Measurements from ENCODE around the gene PRKG1. TPM values are rescaled to one million over a fixed set of nuclear protein-coding genes. Genes with fewer than 3 reads are reported as not detected.

Gene PRKG1
- total and polyA plus RNA-seq, 2 experiments from 2014 or later = 18.2 to 21.1 TPM

DNA sequence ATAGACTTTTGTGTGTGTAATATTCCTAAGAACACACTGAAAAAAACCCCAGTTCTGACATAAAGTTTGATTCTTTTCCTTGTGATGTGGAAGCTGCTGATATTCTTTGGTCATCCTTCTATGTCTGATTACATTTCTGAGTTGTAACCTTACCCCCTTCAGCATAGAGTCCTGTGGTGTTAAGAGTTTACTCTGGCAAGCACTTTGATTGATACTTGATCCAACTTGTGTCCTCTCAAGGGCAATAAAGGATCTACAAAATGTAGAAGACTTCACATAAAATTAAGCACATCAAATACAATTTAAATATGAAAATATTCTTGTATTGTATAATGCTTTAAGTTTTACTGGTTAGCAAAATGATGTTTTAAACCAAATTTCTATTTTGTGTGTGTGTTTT, 1018.1 kb downstream of the PRKG1 start:
- TF ChIP-seq STAT1 (IDR thresholded peaks at IDR 0.05; ENCODE audit: unreplicated experiment) (no peak), EZH2 (IDR thresholded peaks at IDR 0.05; ENCODE audit: low read depth, unreplicated experiment) (no peak), POLR2AphosphoS5 (IDR thresholded peaks at IDR 0.05; ENCODE audit: low read depth) (no peak), EZH2phosphoT487 (IDR thresholded peaks at IDR 0.05; ENCODE audit: unreplicated experiment) (no peak), NANOG (IDR thresholded peaks at IDR 0.05; ENCODE audit: borderline replicate concordance) (no peak), ZNF114 (CRISPR knock-in tag; IDR thresholded peaks at IDR 0.05) (no peak), JUNB (IDR thresholded peaks at IDR 0.05; ENCODE audit: unreplicated experiment) (no peak), CREB1 (CRISPR knock-in tag; IDR thresholded peaks at IDR 0.05; ENCODE audit: low read depth) (no peak), ZNF331 (CRISPR knock-in tag; IDR thresholded peaks at IDR 0.05; ENCODE audit: low read depth) (no peak)
- TF ChIP-seq, protein P1, sequence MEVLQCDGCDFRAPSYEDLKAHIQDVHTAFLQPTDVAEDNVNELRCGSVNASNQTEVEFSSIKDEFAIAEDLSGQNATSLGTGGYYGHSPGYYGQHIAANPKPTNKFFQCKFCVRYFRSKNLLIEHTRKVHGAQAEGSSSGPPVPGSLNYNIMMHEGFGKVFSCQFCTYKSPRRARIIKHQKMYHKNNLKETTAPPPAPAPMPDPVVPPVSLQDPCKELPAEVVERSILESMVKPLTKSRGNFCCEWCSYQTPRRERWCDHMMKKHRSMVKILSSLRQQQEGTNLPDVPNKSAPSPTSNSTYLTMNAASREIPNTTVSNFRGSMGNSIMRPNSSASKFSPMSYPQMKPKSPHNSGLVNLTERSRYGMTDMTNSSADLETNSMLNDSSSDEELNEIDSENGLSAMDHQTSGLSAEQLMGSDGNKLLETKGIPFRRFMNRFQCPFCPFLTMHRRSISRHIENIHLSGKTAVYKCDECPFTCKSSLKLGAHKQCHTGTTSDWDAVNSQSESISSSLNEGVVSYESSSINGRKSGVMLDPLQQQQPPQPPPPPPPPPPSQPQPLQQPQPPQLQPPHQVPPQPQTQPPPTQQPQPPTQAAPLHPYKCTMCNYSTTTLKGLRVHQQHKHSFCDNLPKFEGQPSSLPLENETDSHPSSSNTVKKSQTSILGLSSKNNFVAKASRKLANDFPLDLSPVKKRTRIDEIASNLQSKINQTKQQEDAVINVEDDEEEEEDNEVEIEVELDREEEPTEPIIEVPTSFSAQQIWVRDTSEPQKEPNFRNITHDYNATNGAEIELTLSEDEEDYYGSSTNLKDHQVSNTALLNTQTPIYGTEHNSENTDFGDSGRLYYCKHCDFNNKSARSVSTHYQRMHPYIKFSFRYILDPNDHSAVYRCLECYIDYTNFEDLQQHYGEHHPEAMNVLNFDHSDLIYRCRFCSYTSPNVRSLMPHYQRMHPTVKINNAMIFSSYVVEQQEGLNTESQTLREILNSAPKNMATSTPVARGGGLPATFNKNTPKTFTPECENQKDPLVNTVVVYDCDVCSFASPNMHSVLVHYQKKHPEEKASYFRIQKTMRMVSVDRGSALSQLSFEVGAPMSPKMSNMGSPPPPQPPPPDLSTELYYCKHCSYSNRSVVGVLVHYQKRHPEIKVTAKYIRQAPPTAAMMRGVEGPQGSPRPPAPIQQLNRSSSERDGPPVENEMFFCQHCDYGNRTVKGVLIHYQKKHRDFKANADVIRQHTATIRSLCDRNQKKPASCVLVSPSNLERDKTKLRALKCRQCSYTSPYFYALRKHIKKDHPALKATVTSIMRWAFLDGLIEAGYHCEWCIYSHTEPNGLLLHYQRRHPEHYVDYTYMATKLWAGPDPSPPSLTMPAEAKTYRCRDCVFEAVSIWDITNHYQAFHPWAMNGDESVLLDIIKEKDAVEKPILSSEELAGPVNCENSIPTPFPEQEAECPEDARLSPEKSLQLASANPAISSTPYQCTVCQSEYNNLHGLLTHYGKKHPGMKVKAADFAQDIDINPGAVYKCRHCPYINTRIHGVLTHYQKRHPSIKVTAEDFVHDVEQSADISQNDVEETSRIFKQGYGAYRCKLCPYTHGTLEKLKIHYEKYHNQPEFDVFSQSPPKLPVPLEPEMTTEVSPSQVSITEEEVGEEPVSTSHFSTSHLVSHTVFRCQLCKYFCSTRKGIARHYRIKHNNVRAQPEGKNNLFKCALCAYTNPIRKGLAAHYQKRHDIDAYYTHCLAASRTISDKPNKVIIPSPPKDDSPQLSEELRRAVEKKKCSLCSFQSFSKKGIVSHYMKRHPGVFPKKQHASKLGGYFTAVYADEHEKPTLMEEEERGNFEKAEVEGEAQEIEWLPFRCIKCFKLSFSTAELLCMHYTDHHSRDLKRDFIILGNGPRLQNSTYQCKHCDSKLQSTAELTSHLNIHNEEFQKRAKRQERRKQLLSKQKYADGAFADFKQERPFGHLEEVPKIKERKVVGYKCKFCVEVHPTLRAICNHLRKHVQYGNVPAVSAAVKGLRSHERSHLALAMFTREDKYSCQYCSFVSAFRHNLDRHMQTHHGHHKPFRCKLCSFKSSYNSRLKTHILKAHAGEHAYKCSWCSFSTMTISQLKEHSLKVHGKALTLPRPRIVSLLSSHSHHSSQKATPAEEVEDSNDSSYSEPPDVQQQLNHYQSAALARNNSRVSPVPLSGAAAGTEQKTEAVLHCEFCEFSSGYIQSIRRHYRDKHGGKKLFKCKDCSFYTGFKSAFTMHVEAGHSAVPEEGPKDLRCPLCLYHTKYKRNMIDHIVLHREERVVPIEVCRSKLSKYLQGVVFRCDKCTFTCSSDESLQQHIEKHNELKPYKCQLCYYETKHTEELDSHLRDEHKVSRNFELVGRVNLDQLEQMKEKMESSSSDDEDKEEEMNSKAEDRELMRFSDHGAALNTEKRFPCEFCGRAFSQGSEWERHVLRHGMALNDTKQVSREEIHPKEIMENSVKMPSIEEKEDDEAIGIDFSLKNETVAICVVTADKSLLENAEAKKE (CRISPR knock-in tag; IDR thresholded peaks at IDR 0.05) = no peak
- TF ChIP-seq, protein P2, sequence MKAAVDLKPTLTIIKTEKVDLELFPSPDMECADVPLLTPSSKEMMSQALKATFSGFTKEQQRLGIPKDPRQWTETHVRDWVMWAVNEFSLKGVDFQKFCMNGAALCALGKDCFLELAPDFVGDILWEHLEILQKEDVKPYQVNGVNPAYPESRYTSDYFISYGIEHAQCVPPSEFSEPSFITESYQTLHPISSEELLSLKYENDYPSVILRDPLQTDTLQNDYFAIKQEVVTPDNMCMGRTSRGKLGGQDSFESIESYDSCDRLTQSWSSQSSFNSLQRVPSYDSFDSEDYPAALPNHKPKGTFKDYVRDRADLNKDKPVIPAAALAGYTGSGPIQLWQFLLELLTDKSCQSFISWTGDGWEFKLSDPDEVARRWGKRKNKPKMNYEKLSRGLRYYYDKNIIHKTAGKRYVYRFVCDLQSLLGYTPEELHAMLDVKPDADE (IDR thresholded peaks at IDR 0.05) = no peak
- TF ChIP-seq, protein P3, sequence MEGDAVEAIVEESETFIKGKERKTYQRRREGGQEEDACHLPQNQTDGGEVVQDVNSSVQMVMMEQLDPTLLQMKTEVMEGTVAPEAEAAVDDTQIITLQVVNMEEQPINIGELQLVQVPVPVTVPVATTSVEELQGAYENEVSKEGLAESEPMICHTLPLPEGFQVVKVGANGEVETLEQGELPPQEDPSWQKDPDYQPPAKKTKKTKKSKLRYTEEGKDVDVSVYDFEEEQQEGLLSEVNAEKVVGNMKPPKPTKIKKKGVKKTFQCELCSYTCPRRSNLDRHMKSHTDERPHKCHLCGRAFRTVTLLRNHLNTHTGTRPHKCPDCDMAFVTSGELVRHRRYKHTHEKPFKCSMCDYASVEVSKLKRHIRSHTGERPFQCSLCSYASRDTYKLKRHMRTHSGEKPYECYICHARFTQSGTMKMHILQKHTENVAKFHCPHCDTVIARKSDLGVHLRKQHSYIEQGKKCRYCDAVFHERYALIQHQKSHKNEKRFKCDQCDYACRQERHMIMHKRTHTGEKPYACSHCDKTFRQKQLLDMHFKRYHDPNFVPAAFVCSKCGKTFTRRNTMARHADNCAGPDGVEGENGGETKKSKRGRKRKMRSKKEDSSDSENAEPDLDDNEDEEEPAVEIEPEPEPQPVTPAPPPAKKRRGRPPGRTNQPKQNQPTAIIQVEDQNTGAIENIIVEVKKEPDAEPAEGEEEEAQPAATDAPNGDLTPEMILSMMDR (conservative IDR thresholded peaks at IDR 0.05; ENCODE audit: low read depth in 2 of 2) = no peak
- TF ChIP-seq, protein P4, sequence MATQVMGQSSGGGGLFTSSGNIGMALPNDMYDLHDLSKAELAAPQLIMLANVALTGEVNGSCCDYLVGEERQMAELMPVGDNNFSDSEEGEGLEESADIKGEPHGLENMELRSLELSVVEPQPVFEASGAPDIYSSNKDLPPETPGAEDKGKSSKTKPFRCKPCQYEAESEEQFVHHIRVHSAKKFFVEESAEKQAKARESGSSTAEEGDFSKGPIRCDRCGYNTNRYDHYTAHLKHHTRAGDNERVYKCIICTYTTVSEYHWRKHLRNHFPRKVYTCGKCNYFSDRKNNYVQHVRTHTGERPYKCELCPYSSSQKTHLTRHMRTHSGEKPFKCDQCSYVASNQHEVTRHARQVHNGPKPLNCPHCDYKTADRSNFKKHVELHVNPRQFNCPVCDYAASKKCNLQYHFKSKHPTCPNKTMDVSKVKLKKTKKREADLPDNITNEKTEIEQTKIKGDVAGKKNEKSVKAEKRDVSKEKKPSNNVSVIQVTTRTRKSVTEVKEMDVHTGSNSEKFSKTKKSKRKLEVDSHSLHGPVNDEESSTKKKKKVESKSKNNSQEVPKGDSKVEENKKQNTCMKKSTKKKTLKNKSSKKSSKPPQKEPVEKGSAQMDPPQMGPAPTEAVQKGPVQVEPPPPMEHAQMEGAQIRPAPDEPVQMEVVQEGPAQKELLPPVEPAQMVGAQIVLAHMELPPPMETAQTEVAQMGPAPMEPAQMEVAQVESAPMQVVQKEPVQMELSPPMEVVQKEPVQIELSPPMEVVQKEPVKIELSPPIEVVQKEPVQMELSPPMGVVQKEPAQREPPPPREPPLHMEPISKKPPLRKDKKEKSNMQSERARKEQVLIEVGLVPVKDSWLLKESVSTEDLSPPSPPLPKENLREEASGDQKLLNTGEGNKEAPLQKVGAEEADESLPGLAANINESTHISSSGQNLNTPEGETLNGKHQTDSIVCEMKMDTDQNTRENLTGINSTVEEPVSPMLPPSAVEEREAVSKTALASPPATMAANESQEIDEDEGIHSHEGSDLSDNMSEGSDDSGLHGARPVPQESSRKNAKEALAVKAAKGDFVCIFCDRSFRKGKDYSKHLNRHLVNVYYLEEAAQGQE (IDR thresholded peaks at IDR 0.05; ENCODE audit: unreplicated experiment) = no peak
- H3K4me3 ChIP-seq = no peak overlapping the region

More for the DNA sequence above, 1018.1 kb downstream of the PRKG1 start:
- H3K9me3 Mint-ChIP-seq = no peaks in the 10 kb centered on the region
- H3K27me3 ChIP-seq (ENCODE audit: insufficient read depth) = no peaks in the 10 kb centered on the region
- H3K4me1 Mint-ChIP-seq = peaks cover 36% of the 10 kb centered on the region
- no peak overlapping the region for H2AFZ ChIP-seq
- ATAC-seq (peak; percentile 36; the same call in 2 of the 3 replicates), DNase-seq (ENCODE audit: low spot score) (no peak)
- H3K36me3 Mint-ChIP-seq (ENCODE audit: low read depth) = peaks cover 10% of the 10 kb centered on the region; the same call in 2 of the 3 replicates
- no peaks in the 10 kb centered on the region for H4K20me1 ChIP-seq (replicated peaks; ENCODE audit: insufficient read depth)
- peak overlapping the region; percentile 25; the same call in 1 of the 2 replicates for H3K4me2 ChIP-seq
- H3K9me2 ChIP-seq (ENCODE audit: insufficient read depth) = no peaks in the 10 kb centered on the region; the same call in 1 of the 2 replicates
- H3K4me1 ChIP-seq (ENCODE audit: insufficient read depth) = peaks cover 12% of the 10 kb centered on the region
- H3F3A ChIP-seq (replicated peaks; ENCODE audit: low read depth) = no peaks in the 10 kb centered on the region
- no peak overlapping the region for H3K27ac Mint-ChIP-seq
- no peak overlapping the region for H3K4me3 Mint-ChIP-seq
- H3K79me2 ChIP-seq (replicated peaks; ENCODE audit: insufficient read depth) = no peaks in the 10 kb centered on the region
- H3K27ac ChIP-seq (ENCODE audit: low read depth) = no peak overlapping the region
- no peaks in the 10 kb centered on the region for H3K27me3 Mint-ChIP-seq (ENCODE audit: insufficient read depth, low read depth, poor library complexity)
- H3K36me3 ChIP-seq (ENCODE audit: insufficient read depth) = no peaks in the 10 kb centered on the region

All from GM23338 (cell line).